GM12878 (cell line): ENCODE measurements around the gene CDC27.

ENCODE experiments used
- MEF2A ChIP-seq: IDR thresholded peaks from 2 replicates; pipeline ENCODE4 v1.6.1; 2011; ENCODE audit warnings: low read depth, mild to moderate bottlenecking, low read length, moderate library complexity; ENCODE audit not compliant: insufficient read depth
- POLR2A ChIP-seq: IDR thresholded peaks from 2 replicates; pipeline ENCODE4 v1.6.1; 2011; ENCODE audit warnings: low read depth, mild to moderate bottlenecking, low read length
- RAD21 ChIP-seq: IDR thresholded peaks from 2 replicates; pipeline ENCODE4 v1.6.1; 2011; ENCODE audit warnings: mild to moderate bottlenecking, low read depth, low read length, moderate library complexity; ENCODE audit not compliant: insufficient read depth
- SIN3A ChIP-seq: IDR thresholded peaks from 2 replicates; pipeline ENCODE4 v1.6.1; 2012; ENCODE audit warnings: low read depth, low read length, improper control_type of control experiment
- ZBTB33 ChIP-seq: fragments of 450-650 bp; IDR thresholded peaks from 2 replicates; pipeline ENCODE4 v1.6.1; 2017; ENCODE audit warnings: mild to moderate bottlenecking
- ZNF274 ChIP-seq: IDR thresholded peaks from one replicate; pipeline ENCODE4 v1.8.0; 2011; ENCODE audit not compliant: insufficient read length, insufficient read depth
- TF ChIP-seq, protein P1 (sequence below), 3 experiments: IDR thresholded peaks in 2 of 3; conservative IDR thresholded peaks in 1 of 3; 2 replicates each; pipeline ENCODE4 v1.5.1; 2011; ENCODE audit warnings: low read depth in 3 of 3, low read length in 3 of 3, mild to moderate bottlenecking in 3 of 3, control low read depth in 2 of 3, moderate library complexity in 2 of 3, inconsistent platforms in 1 of 3, mixed read lengths in 1 of 3; ENCODE audit not compliant: control insufficient read depth in 2 of 3, insufficient read depth in 1 of 3; ENCODE audit errors: extremely low read depth in 1 of 3
- TF ChIP-seq, protein P2 (sequence below): IDR thresholded peaks from 2 replicates; pipeline ENCODE4 v1.6.1; 2012; ENCODE audit warnings: mild to moderate bottlenecking, low read depth, low read length

- TF ChIP-seq SIN3A (no peak), ZBTB33 (no peak), POLR2A (no peak), RAD21 (no peak), ZNF274 (no peak), MEF2A (no peak)
- TF ChIP-seq, protein P1, sequence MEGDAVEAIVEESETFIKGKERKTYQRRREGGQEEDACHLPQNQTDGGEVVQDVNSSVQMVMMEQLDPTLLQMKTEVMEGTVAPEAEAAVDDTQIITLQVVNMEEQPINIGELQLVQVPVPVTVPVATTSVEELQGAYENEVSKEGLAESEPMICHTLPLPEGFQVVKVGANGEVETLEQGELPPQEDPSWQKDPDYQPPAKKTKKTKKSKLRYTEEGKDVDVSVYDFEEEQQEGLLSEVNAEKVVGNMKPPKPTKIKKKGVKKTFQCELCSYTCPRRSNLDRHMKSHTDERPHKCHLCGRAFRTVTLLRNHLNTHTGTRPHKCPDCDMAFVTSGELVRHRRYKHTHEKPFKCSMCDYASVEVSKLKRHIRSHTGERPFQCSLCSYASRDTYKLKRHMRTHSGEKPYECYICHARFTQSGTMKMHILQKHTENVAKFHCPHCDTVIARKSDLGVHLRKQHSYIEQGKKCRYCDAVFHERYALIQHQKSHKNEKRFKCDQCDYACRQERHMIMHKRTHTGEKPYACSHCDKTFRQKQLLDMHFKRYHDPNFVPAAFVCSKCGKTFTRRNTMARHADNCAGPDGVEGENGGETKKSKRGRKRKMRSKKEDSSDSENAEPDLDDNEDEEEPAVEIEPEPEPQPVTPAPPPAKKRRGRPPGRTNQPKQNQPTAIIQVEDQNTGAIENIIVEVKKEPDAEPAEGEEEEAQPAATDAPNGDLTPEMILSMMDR (IDR thresholded peaks at IDR 0.05 in 2 of 3, conservative IDR thresholded peaks at IDR 0.05 in 1 of 3; ENCODE audit: control insufficient read depth in 2 of 3, extremely low read depth in 1 of 3, insufficient read depth in 1 of 3, low read depth in 3 of 3, low read length in 3 of 3), result no peak
- TF ChIP-seq, protein P2, sequence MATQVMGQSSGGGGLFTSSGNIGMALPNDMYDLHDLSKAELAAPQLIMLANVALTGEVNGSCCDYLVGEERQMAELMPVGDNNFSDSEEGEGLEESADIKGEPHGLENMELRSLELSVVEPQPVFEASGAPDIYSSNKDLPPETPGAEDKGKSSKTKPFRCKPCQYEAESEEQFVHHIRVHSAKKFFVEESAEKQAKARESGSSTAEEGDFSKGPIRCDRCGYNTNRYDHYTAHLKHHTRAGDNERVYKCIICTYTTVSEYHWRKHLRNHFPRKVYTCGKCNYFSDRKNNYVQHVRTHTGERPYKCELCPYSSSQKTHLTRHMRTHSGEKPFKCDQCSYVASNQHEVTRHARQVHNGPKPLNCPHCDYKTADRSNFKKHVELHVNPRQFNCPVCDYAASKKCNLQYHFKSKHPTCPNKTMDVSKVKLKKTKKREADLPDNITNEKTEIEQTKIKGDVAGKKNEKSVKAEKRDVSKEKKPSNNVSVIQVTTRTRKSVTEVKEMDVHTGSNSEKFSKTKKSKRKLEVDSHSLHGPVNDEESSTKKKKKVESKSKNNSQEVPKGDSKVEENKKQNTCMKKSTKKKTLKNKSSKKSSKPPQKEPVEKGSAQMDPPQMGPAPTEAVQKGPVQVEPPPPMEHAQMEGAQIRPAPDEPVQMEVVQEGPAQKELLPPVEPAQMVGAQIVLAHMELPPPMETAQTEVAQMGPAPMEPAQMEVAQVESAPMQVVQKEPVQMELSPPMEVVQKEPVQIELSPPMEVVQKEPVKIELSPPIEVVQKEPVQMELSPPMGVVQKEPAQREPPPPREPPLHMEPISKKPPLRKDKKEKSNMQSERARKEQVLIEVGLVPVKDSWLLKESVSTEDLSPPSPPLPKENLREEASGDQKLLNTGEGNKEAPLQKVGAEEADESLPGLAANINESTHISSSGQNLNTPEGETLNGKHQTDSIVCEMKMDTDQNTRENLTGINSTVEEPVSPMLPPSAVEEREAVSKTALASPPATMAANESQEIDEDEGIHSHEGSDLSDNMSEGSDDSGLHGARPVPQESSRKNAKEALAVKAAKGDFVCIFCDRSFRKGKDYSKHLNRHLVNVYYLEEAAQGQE, result no peak
These were observed 35.9 kb upstream of the CDC27 start for GRCh38 chr17:47224966-47225365.
